DMS 273 (cell line): ENCODE measurements around the gene ASF1B.
"Not testable (repeated sequence)": the region's sequence is repeated elsewhere in the genome, so short reads cannot be mapped to it uniquely, and the experiment has no call there.

Experiments used
- DNase-seq: peaks from one replicate; lab custom pipeline; 2025; ENCODE audit not compliant: unreplicated experiment; lab: John Stamatoyannopoulos, UW

The ASF1B gene

GRCh38 chr19:14136509-14137281, at the start of gene ASF1B:
Gene ASF1B (minus strand): TSS chr19:14136589. CDS start chr19:14136456, 133 bp downstream.
- DNase-seq, result peak; percentile 100

- DNase-seq, result not testable (repeated sequence)
These were observed 49.3 kb upstream of the ASF1B start for GRCh38 chr19:14185691-14186090.

- DNase-seq, result no peak
These were observed 48.8 kb upstream of the ASF1B start for GRCh38 chr19:14185158-14185557.

DNA sequence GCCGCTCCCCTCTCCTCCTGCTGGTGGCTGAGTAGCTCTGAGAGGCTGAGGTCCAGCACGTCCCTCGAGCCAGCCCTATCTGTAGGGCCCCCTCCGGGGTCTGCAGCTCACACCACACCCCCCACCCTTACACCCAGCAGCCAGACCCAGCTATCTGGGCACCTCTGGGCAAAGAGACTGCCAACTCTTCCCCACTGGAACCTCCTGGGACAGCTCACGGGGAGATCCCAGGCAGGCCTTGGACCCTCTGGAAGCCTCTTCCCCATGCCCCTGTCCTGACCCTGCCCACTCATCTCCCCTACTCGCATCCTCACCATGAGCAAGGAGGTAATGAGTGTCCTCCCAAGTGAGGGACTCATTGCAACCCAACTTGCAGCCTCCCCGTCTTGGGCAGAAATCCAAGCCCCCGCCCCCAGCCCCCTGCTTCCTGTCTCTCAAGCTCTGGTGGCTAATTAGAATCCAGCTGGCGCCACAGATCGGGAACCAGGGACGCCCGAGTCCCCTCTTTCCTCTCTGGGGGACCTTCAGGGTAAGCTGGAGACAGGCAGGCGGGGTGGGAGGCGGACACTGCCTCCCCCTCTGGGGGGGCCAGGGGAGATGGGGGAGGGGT, 47.5 kb upstream of the ASF1B start:
- DNase-seq, result peak; percentile 68

DNA sequence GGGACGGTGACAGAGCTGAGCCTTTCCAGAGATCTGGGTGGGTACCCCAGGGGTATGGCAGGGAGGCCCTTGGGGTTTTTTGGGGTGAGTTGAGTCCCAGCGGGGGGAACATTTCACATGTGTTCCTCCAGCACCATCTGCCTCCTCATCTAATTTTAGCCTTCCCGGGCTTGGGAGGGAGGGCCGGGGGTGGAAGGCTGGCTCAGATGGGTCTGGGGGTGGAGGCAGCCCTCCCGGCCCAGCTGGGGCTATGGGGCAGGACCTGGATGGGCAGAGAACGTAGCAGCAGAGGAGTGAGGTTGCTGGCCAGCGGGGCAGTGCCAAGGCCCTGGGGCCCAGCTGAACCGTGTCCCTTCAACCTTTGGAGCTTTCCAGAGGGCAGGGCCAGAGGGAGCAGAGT, 46.1 kb upstream of the ASF1B start:
- peak; percentile 66 for DNase-seq

DNA sequence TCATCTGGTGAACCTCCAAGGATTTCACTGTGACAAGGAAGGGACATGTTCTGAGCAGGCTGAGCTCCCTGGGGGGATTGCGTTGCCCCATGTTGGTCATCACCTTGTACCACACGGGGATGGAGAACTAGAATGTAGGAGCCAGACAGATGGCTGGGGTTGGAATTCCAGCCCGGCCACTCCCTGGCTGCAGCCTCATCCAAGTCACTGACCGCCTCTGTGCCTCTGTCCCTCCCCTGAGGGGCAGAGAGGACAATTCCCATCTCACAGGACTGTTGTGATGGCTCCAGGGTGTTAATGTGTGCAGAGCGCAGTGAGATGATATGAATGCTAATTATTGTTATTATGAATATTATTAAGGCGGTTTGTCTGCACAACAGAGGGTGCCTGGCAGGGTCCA, 45.5 kb upstream of the ASF1B start:
- DNase-seq, result no peak

- DNase-seq, result not testable (repeated sequence)
These were observed 44.8 kb upstream of the ASF1B start for GRCh38 chr19:14181199-14181598.

DNA sequence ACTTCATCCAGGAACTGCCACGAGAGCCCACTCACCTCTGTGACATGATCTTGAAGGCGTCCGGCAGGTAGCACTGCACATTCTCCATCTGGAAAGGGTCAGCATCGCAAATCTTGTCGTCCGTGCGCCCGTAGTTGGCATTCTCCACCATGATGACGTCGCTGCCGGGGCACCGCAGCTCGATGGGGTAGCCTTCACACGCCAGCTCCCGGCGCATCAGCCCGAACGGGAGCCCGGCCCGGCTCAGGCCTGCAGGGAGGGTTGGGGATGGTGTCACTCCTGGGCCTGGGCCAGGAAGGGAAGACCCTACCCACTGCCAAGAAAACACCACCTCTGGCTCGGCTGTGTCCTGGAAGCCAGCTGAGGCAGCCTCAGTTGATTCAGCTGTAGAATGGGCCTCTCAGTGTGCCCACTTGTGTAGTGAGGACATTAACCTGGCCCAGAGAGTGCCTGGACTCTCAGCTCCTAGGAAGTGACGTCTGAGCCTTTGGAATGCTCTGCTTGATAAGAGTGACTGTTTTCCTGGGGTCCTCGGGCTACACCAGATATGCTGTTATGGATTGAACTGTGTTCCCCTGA, 41.2 kb upstream of the ASF1B start:
- DNase-seq, result no peak

DNA sequence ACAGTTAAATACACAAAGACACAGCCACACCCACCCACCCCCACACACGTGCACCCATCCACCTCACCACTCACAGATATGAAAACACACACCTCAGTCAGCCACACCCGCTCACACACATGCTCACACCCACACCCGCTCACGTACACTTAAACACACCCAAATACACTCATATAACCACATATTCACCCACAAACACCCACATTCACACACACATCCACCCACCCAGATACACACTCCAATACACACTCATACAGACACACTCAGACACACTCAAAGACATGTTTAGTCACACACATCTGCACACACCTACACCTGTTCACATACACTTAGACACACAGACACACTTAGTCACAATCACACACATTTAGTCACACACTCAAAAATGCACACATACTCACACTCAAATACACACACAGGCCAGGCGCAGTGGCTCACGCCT, 39.0 kb upstream of the ASF1B start:
- no peak for DNase-seq

DNA sequence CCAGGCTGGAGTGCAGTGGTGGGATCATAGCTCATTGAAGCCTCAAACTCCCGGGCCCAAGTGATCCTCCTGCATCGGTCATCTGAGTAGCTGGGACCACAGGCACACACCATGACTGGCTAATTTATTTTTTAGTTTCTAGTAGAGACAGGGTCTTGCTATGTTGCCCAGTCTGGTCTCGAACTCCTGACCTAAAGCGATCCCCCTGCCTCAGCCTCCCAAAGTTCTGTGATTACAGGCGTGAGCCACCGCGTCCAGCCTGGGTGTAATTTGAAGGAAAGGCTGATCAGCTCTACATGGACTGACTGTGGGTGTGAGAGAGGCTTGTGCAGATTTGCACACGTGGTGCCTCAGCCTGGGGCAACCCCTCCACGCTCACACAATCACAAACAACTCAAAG, 38.5 kb upstream of the ASF1B start:
- DNase-seq, result no peak

DNA sequence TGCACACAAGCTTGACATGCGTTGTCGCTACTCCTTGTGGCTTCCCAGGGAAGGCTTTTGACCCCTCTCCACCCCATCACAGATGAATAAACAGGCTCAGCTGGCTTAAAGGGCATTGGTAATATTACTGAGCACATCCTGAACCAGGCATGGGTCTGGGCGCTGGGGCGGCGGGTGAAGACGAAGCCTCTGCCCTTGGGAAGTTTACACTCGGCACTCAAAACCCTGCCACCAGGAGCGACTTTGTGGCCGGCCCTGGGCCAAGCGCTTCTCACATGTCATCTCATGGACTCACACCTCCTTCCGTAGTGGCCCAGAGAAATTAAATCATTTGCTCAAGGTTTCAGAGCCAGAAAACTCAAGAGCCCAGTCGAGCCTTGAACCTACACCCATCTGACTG, 32.6 kb upstream of the ASF1B start:
- no peak for DNase-seq

- no peak for DNase-seq
These were observed 32.0 kb upstream of the ASF1B start for GRCh38 chr19:14168259-14168972.

GRCh38 chr19:14167576-14168138, 31.3 kb upstream of the ASF1B start:
- DNase-seq, result no peak

DNA sequence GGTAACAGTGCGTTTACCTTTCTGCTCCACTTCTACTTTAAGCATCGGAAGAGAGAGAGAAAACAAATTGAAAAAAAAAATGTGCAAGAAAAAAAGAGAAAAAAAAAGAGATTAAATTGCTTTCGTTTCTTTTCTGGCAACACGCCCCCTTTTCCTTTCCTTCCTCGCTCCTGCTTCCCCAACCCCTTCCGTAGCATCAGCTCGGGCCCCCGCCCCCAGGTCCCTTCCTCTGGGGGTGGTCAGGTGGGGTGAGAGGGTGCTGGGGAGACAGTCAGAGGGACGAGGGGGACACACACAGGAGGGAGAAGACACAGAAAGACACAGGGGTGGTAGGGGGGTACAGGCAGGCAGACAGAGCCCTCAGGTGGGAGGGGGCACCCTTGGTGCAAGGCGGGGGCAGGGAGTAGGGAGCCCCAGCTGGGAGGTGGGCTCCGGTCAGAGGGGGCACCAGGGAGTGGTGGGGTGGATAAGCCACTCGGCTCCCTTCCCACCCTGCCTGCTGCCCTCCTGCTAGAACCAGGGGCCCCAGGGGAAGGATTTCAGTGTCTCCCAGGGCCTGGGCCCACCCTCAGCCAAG, 30.7 kb upstream of the ASF1B start:
- DNase-seq, result no peak

DNA sequence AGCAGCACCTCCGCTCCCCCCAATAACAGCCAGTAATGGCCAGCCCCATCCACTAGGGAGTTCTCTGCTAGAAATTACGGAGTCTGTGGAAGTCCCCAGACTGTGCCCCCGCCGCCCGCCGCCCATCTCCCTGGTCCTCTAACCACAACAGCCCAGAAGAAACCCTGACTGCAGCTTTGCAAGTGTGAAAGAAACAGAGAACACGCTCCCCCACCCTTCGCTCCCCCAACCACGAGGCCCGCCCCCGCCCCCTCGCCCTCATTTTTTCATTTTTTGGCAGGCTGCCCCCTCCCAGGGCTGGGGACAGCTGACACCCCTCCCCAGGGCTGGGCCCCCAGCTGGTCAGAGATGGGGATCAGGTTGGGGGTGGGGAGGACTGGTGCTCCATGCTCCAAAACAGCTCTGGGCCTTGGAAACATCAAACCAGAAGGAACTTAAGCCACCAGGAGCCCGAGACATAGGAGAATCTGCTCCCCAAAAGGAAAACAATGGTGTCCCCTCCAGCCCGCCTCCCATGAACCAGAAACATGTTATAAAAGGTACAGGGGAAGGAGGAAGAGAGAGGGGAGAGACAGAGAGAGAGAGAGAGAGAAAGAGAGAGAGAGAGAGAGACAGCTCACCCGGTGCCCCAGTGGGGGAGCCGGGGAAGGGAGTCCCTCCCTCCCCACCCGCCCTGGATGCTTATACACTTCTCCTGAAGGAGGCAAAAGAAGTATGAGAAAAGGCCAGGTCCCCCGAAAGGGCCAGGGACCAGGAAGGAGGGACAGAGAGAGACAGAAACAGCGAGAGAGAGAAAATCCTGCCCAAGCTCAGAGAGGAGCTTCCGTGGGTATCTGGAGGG, 29.8 kb upstream of the ASF1B start:
- no peak for DNase-seq

GRCh38 chr19:14164724-14165493, 28.5 kb upstream of the ASF1B start:
- no peak for DNase-seq

DNA sequence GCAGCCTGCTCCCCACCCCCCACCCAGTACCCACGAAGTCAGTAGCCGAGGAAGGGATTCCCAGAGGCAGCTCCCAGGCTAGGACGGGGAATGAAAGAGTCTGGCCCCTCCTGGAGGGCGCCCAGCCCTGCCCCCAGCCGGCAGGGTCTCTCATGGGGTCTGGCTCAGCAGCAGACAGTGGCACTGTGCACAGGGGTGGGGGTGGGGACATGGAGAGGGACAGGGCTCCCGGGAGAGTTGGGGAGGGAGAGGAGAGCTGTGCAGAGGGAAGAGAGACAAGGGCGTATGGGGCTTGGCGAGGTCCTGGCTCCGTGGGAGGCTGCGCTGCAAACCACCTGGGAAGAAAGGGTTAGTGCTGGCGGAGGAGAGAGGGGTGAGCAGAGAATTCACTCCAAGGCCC, 27.7 kb upstream of the ASF1B start:
- no peak for DNase-seq

- no peak for DNase-seq
These were observed 26.5 kb upstream of the ASF1B start for GRCh38 chr19:14162871-14163297.

DNA sequence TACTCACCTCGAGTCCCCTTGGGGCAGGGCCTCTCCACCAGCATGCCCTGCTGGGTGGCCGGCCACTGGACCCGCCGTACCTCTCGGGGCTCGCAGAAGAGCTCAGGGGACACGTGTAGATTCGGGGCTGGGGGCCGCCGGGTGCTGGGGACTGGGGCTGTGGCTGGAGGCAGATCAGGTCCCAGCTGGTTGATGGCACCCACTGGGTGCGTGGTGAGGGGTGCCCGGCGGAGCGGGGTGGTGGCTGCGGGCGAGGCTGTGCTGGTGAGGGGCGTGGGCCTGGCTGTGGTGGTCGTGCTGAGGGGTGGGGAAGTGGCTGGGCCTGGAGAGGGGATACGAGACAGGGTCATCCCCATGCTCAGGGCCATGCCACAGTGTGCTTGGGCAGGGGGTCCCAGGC, 24.9 kb upstream of the ASF1B start:
- no peak for DNase-seq
